ENCODE measurements around the gene FAM227A.
"Not testable (repeated sequence)": the region's sequence is repeated elsewhere in the genome, so short reads cannot be mapped to it uniquely, and the experiment has no call there.

Gene FAM227A

GRCh38 chr22:38623351-38623750, 32.8 kb downstream of the FAM227A start:
- no peaks in the 10 kb centered on the region for H3K27me3 ChIP-seq (ENCODE audit: insufficient read depth, low read depth, severe bottlenecking)
- no peak for DNase-seq
- H3K9me3 ChIP-seq (ENCODE audit: severe bottlenecking): no peaks in the 10 kb centered on the region

DNA sequence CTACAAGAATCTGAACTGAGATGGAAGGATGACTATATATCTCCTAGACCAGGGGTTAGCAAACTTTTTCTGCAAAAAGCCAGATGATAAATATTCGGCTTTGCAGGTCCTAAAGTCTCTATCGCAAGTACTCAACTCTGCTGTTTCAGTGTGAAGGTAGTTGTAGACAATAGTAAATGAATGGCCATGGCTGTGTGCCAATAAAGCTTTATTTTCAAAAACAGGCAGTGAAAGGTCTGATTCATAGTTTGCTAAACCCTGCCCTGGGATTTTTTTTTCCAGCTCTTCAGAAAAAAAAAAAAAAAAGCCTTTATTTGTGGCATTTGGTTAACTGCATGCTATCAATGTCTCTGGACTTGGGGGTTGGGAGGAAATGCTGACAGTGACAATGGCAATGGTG, 37.5 kb downstream of the FAM227A start:
- Histone ChIP-seq H3K27ac (no peak overlapping the region), H3K27me3 (ENCODE audit: insufficient read depth, low read depth, severe bottlenecking) (no peaks in the 10 kb centered on the region), H3K9me3 (ENCODE audit: severe bottlenecking) (no peaks in the 10 kb centered on the region), H3K36me3 (peaks cover 61% of the 10 kb centered on the region), H3K4me3 (ENCODE audit: low read depth, low read length) (no peak overlapping the region)
- TF ChIP-seq, protein P1, sequence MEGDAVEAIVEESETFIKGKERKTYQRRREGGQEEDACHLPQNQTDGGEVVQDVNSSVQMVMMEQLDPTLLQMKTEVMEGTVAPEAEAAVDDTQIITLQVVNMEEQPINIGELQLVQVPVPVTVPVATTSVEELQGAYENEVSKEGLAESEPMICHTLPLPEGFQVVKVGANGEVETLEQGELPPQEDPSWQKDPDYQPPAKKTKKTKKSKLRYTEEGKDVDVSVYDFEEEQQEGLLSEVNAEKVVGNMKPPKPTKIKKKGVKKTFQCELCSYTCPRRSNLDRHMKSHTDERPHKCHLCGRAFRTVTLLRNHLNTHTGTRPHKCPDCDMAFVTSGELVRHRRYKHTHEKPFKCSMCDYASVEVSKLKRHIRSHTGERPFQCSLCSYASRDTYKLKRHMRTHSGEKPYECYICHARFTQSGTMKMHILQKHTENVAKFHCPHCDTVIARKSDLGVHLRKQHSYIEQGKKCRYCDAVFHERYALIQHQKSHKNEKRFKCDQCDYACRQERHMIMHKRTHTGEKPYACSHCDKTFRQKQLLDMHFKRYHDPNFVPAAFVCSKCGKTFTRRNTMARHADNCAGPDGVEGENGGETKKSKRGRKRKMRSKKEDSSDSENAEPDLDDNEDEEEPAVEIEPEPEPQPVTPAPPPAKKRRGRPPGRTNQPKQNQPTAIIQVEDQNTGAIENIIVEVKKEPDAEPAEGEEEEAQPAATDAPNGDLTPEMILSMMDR (IDR thresholded peaks at IDR 0.05; ENCODE audit: low read depth, low read length): no peak
- DNase-seq: no peak

More at GRCh38 chr22:38623351-38623750, 32.8 kb downstream of the FAM227A start:
- no peak overlapping the region for H3K4me3 ChIP-seq (ENCODE audit: low read depth, low read length)
- TF ChIP-seq, protein P1 (IDR thresholded peaks at IDR 0.05; ENCODE audit: low read depth, low read length): no peak
- H3K36me3 ChIP-seq: peaks cover 41% of the 10 kb centered on the region
- no peak overlapping the region for H3K27ac ChIP-seq

DNA sequence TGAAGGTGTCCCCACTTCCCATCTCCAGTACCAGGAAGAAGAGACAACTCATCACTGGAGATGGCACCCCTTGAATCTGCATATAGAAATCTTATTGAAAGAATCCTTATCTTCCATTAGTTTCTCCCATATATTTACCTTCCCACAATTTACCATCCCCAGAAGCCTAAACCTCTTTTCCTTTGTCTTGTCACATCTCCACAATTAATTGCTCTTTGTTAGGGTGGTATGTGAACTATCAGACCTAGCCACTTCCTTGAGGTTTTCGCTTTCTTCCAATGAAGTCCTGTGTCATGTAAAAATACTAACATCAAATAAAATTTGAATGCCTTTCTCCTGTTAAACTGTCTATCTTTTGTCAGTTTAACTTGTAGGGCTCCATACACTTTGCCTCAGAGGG, 37.9 kb downstream of the FAM227A start:
- Histone ChIP-seq H3K27ac (no peak overlapping the region), H3K9me3 (ENCODE audit: severe bottlenecking) (no peaks in the 10 kb centered on the region), H3K4me3 (ENCODE audit: low read depth, low read length) (no peak overlapping the region), H3K36me3 (peaks cover 60% of the 10 kb centered on the region), H3K27me3 (ENCODE audit: insufficient read depth, low read depth, severe bottlenecking) (no peaks in the 10 kb centered on the region)
- TF ChIP-seq, protein P1 (IDR thresholded peaks at IDR 0.05; ENCODE audit: low read depth, low read length): no peak
- no peak for DNase-seq

GRCh38 chr22:38615064-38615405, 41.2 kb downstream of the FAM227A start:
- peaks cover 56% of the 10 kb centered on the region for H3K36me3 ChIP-seq
- not testable (repeated sequence) for DNase-seq; H3K4me3 ChIP-seq (ENCODE audit: low read depth, low read length); H3K9me3 ChIP-seq (ENCODE audit: severe bottlenecking); H3K27me3 ChIP-seq (ENCODE audit: insufficient read depth, low read depth, severe bottlenecking); H3K27ac ChIP-seq

GRCh38 chr22:38614332-38615063, 41.7 kb downstream of the FAM227A start:
- TF ChIP-seq, protein P1 (IDR thresholded peaks at IDR 0.05; ENCODE audit: low read depth, low read length): no peak
- Histone ChIP-seq H3K4me3 (ENCODE audit: low read depth, low read length) (no peak overlapping the region), H3K27me3 (ENCODE audit: insufficient read depth, low read depth, severe bottlenecking) (no peaks in the 10 kb centered on the region), H3K27ac (no peak overlapping the region), H3K36me3 (peaks cover 51% of the 10 kb centered on the region), H3K9me3 (ENCODE audit: severe bottlenecking) (no peaks in the 10 kb centered on the region)
- no peak for DNase-seq

DNA sequence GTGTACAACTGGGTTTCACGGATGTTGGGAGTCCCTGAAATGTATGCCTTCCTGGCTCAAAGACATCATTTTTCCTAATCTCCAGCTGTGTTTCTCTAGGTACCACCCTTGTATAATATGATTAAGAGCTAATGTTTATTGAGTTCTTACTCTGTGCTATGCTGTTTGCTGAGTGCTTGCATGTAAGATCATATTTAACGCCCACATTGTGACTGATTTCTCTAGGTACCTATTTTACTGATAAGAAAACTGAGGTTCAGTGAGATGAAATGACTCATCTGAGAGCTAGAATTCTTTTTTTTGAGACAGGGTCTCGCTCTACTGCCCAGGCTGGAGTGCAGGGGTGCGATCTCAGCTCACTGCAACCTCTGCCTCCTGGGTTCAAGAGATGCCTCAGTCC, 42.6 kb downstream of the FAM227A start:
- TF ChIP-seq, protein P1 (IDR thresholded peaks at IDR 0.05; ENCODE audit: low read depth, low read length): no peak
- Histone ChIP-seq H3K27me3 (ENCODE audit: insufficient read depth, low read depth, severe bottlenecking) (no peaks in the 10 kb centered on the region), H3K4me3 (ENCODE audit: low read depth, low read length) (no peak overlapping the region), H3K27ac (no peak overlapping the region), H3K9me3 (ENCODE audit: severe bottlenecking) (no peaks in the 10 kb centered on the region), H3K36me3 (peaks cover 43% of the 10 kb centered on the region)
- no peak for DNase-seq

Data from WERI-Rb-1 (cell line).